CD14-positive monocyte (primary cell): ENCODE results near the gene ZCCHC8. TPM values are rescaled to one million over a fixed set of nuclear protein-coding genes. Genes with fewer than 3 reads are reported as not detected.

Experiments
- DNase-seq, 3 donors: peaks; one replicate each; pipeline ENCODE4 v3.0.0-alpha.2; 2011 to 2022
- H2AFZ ChIP-seq: 2 replicates; pipeline ENCODE4 v1.6.0; 2012; ENCODE audit warnings: mild to moderate bottlenecking, low read depth, low read length, inconsistent platforms; ENCODE audit not compliant: insufficient read depth, poor library complexity, severe bottlenecking
- H3K27ac ChIP-seq, 2 donors: 1 replicate in 1 of 2; 2 replicates in 1 of 2; pipeline ENCODE4 v1.5.1; 2012 to 2013; ENCODE audit warnings: low read length in 2 of 2, control low read depth in 1 of 2, inconsistent platforms in 1 of 2, low read depth in 1 of 2, mild to moderate bottlenecking in 1 of 2
- H3K27me3 ChIP-seq, 2 donors: one replicate each; pipeline versions ENCODE4 v1.6.0 to v1.6.1; 2011 to 2013; ENCODE audit warnings: low read length in 2 of 2; ENCODE audit not compliant: control insufficient read depth in 2 of 2, insufficient read depth in 2 of 2
- H3K36me3 ChIP-seq, 2 donors: replicated peaks in 1 of 2; 1 replicate in 1 of 2; 2 replicates in 1 of 2; pipeline versions ENCODE4 v1.5.1 to v1.6.1; 2012 to 2013; ENCODE audit warnings: low read length in 2 of 2, control low read depth in 1 of 2, inconsistent platforms in 1 of 2, mild to moderate bottlenecking in 1 of 2; ENCODE audit not compliant: insufficient read depth in 2 of 2, control insufficient read depth in 1 of 2
- H3K4me1 ChIP-seq, 2 donors: 1 replicate in 1 of 2; 2 replicates in 1 of 2; pipeline versions ENCODE4 v1.5.1 to v1.6.1; 2012 to 2013; ENCODE audit warnings: low read length in 2 of 2, control low read depth in 1 of 2, inconsistent platforms in 1 of 2, mild to moderate bottlenecking in 1 of 2, moderate library complexity in 1 of 2; ENCODE audit not compliant: insufficient read depth in 2 of 2, control insufficient read depth in 1 of 2
- H3K4me2 ChIP-seq: replicated peaks from 2 replicates; pipeline ENCODE3; 2012; ENCODE audit warnings: low read length, moderate library complexity, mild to moderate bottlenecking; ENCODE audit not compliant: poor library complexity, severe bottlenecking; ENCODE audit errors: extremely low read depth
- H3K4me3 ChIP-seq, 3 experiments: fragments of 200-600 bp in 1 of 3; sonication (generic) in 1 of 3; replicated peaks in 1 of 3; 1 replicate in 2 of 3; 2 replicates in 1 of 3; pipeline ENCODE4 v1.5.1; 2011 to 2013; ENCODE audit warnings: low read length in 3 of 3, mild to moderate bottlenecking in 3 of 3, control low read depth in 2 of 3, low read depth in 2 of 3, inconsistent platforms in 1 of 3, moderate library complexity in 1 of 3
- H3K79me2 ChIP-seq: 2 replicates; pipeline ENCODE4 v1.6.0; 2012; ENCODE audit warnings: mild to moderate bottlenecking, control low read depth, inconsistent platforms, low read length, moderate library complexity; ENCODE audit not compliant: insufficient read depth
- H3K9ac ChIP-seq: 2 replicates; pipeline ENCODE4 v1.6.0; 2017; ENCODE audit warnings: low read length, mild to moderate bottlenecking; ENCODE audit not compliant: insufficient read depth, poor library complexity, severe bottlenecking
- H3K9me3 ChIP-seq, 2 donors: replicated peaks in 1 of 2; 1 replicate in 1 of 2; 2 replicates in 1 of 2; pipeline versions ENCODE4 v1.5.1 to v1.6.1; 2012 to 2013; ENCODE audit warnings: low read length in 2 of 2, control low read depth in 1 of 2; ENCODE audit not compliant: control insufficient read depth in 1 of 2, insufficient read depth in 1 of 2
- H4K20me1 ChIP-seq: 2 replicates; pipeline ENCODE4 v1.6.0; 2012; ENCODE audit warnings: mild to moderate bottlenecking, low read length, control low read depth, moderate library complexity; ENCODE audit not compliant: insufficient read depth
- H3K27ac Mint-ChIP-seq, 7 donors: one replicate each; pipeline ENCODE4 v1.8.0; 2020; ENCODE audit warnings: mild to moderate bottlenecking in 7 of 7, mixed read lengths in 7 of 7, moderate library complexity in 6 of 7, inconsistent platforms in 2 of 7
- H3K27me3 Mint-ChIP-seq, 3 donors: one replicate each; pipeline ENCODE4 v1.8.0; 2021 to 2022; ENCODE audit warnings: low read depth in 3 of 3, mild to moderate bottlenecking in 3 of 3, mixed read lengths in 3 of 3, moderate library complexity in 3 of 3, inconsistent platforms in 1 of 3
- H3K36me3 Mint-ChIP-seq, 2 donors: one replicate each; pipeline ENCODE4 v1.8.0; 2020; ENCODE audit warnings: mixed read lengths in 2 of 2, inconsistent platforms in 1 of 2, mild to moderate bottlenecking in 1 of 2
- H3K4me1 Mint-ChIP-seq: one replicate; pipeline ENCODE4 v1.8.0; 2020; ENCODE audit warnings: mild to moderate bottlenecking, mixed read lengths
- H3K4me3 Mint-ChIP-seq, 2 donors: one replicate each; pipeline ENCODE4 v1.8.0; 2020; ENCODE audit warnings: mild to moderate bottlenecking in 2 of 2, mixed read lengths in 2 of 2, moderate library complexity in 1 of 2
- H3K9me3 Mint-ChIP-seq, 7 donors: one replicate each; pipeline ENCODE4 v1.8.0; 2020 to 2022; ENCODE audit warnings: mixed read lengths in 7 of 7, mild to moderate bottlenecking in 6 of 7, moderate library complexity in 6 of 7, inconsistent platforms in 2 of 7
- WGBS: methylation state at CpG from one replicate; pipeline ENCODE4 v1.1.5; 2013; ENCODE audit warnings: missing lambda C conversion rate; ENCODE audit not compliant: insufficient coverage; 5-methylcytosine and 5-hydroxymethylcytosine counted together
- intact Hi-C, 2 donors: fragments of 100-400 bp; cut with micrococcal nuclease; formaldehyde crosslinking; loops; one replicate each; pipeline versions ENCODE4 v1.15.0 to v1.15.1; 2023
- polyA plus RNA-seq, 3 donors: library from polyadenylated mRNA; depleted of rRNA in 1 of 3; unstranded in 2 of 3; stranded (reverse) in 1 of 3; fragments of 300-500 nt in 2 of 3; fragments of >200 nt in 1 of 3; fragmentation: Illumina TruSeq in 2 of 3; gene quantifications; 1 replicate in 2 of 3; 2 replicates in 1 of 3; pipeline ENCODE4 v1.2.3, GENCODE V29; 2012 to 2021
- TF ChIP-seq, protein P1 (sequence below): fragments of 200-600 bp; IDR thresholded peaks from one replicate; pipeline ENCODE4 v1.8.0; 2022; ENCODE audit warnings: antibody characterized with exemption, mild to moderate bottlenecking

ZCCHC8 gene
- polyA plus RNA-seq, 3 donors = 2.5 to 25.4 (median 5.4) TPM

DNA sequence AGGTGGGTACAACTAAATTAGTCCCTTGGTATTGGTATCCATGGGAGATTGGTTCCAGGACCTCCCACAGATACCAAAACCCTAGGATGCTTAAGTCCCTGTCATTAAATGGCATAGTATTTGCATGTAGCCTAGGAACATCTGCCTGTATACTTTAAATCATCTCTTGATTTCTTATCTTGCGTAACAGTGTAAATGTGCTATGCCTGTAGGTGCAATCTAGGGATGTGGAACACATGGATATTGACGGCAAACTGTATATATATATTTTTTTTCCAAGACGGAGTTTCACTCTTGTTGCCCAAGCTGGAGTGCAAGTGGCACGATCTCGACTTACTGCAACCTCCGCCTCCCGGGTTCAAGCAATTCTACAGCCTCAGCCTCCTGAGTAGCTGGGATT, 27.9 kb upstream of the ZCCHC8 start:
- TF ChIP-seq, protein P1, sequence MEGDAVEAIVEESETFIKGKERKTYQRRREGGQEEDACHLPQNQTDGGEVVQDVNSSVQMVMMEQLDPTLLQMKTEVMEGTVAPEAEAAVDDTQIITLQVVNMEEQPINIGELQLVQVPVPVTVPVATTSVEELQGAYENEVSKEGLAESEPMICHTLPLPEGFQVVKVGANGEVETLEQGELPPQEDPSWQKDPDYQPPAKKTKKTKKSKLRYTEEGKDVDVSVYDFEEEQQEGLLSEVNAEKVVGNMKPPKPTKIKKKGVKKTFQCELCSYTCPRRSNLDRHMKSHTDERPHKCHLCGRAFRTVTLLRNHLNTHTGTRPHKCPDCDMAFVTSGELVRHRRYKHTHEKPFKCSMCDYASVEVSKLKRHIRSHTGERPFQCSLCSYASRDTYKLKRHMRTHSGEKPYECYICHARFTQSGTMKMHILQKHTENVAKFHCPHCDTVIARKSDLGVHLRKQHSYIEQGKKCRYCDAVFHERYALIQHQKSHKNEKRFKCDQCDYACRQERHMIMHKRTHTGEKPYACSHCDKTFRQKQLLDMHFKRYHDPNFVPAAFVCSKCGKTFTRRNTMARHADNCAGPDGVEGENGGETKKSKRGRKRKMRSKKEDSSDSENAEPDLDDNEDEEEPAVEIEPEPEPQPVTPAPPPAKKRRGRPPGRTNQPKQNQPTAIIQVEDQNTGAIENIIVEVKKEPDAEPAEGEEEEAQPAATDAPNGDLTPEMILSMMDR = no peak
- no CpG with 5 or more reads among the region's 7 CpGs for WGBS
- Histone ChIP-seq H2AFZ (peak overlapping the region; percentile 94), H3K4me3 (no peak overlapping the region), H3K9me3 (no peaks in the 10 kb centered on the region), H3K79me2 (peaks cover 93% of the 10 kb centered on the region), H3K27me3 (no peaks in the 10 kb centered on the region), H3K27ac (peak overlapping the region in 1 of 2 donors; percentile 21), H3K9ac (no peak overlapping the region), H4K20me1 (peaks cover 24% of the 10 kb centered on the region), H3K4me2 (no peak overlapping the region), H3K36me3 (peaks cover 7 to 10% of the 10 kb centered on the region in 2 donors), H3K4me1 (peaks cover 30 to 33% of the 10 kb centered on the region in 2 donors)
- Mint-ChIP-seq H3K27ac (no peak overlapping the region), H3K9me3 (no peaks in the 10 kb centered on the region), H3K27me3 (peaks cover 0 to 2% (median 0%) of the 10 kb centered on the region in 3 donors), H3K4me3 (no peak overlapping the region), H3K36me3 (peaks cover 9 to 22% of the 10 kb centered on the region in 2 donors), H3K4me1 (peaks cover 20% of the 10 kb centered on the region)
- intact Hi-C loops = loop anchor here in 1 of 2 donors (10.0 kb wide), 1 partner anchor 226 kb away; the partner anchor contains the start of gene DENR
- DNase-seq = no peak

DNA sequence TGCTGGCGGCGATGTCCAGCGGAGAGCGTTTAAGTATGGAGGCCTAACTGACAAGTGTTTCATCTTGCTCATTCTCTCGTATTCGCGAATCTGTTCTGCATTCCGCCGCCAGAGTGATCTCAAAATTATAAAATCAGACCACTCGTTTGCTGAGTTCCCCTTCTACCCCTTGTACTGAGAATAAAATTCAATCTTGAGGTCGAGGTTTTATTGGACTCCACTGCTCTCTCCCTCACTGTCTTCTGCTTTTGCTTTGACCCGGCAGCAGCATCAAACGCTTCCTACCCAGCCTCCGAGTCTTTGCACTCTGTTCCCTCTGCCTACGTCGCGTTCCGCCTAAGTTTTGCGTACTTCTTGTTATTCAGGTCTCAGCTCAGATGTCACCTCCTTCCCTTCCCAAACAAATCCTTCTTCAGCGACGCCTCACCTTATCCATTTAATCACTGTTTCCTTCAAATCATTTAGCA, 26.8 kb upstream of the ZCCHC8 start:
- H3K4me3 ChIP-seq = peak overlapping the region; percentile 73 to 100 (median 88)
- DNase-seq = peak in 2 of 3 donors; percentile 14 to 34
- H3K4me3 Mint-ChIP-seq = no peak overlapping the region
- H3K36me3 ChIP-seq = peaks cover 7 to 13% of the 10 kb centered on the region in 2 donors
- H2AFZ ChIP-seq = peak overlapping the region; percentile 94
- no peaks in the 10 kb centered on the region for H3K9me3 Mint-ChIP-seq
- peaks cover 93% of the 10 kb centered on the region for H3K79me2 ChIP-seq
- H3K9me3 ChIP-seq = no peaks in the 10 kb centered on the region
- H4K20me1 ChIP-seq = peaks cover 35% of the 10 kb centered on the region
- 0% methylated on average over 18 of the region's 21 CpGs for WGBS
- peak overlapping the region; percentile 99 for H3K27ac ChIP-seq
- peak overlapping the region; percentile 99 for H3K9ac ChIP-seq
- H3K27me3 Mint-ChIP-seq = peaks cover 0 to 2% (median 0%) of the 10 kb centered on the region in 3 donors
- no peak overlapping the region for H3K27ac Mint-ChIP-seq
- peaks cover 8 to 16% of the 10 kb centered on the region in 2 donors for H3K36me3 Mint-ChIP-seq
- intact Hi-C loops = loop anchor here in 1 of 2 donors (10.0 kb wide), 1 partner anchor 227 kb away; the partner anchor contains the start of gene DENR
- TF ChIP-seq, protein P1 = no peak
- no peaks in the 10 kb centered on the region for H3K27me3 ChIP-seq
- peaks cover 28% of the 10 kb centered on the region for H3K4me1 Mint-ChIP-seq
- H3K4me1 ChIP-seq = peaks cover 38 to 41% of the 10 kb centered on the region in 2 donors
- peak overlapping the region; percentile 99 for H3K4me2 ChIP-seq
